HL-60 (cell line): Measurements from ENCODE around the gene PROM1.

Experiments used
- GABPA ChIP-seq: IDR thresholded peaks from 2 replicates; pipeline ENCODE4 v1.6.1; 2012; ENCODE audit warnings: low read depth
- TF ChIP-seq, protein P1 (sequence below): IDR thresholded peaks from 2 replicates; pipeline ENCODE4 v1.6.1; 2012; ENCODE audit warnings: low read depth; ENCODE audit not compliant: insufficient replicate concordance
- TF ChIP-seq, protein P2 (sequence below): IDR thresholded peaks from one replicate; pipeline ENCODE4 v1.5.1; 2011; ENCODE audit warnings: low read length, control low read depth, inconsistent platforms; ENCODE audit not compliant: insufficient read depth

DNA sequence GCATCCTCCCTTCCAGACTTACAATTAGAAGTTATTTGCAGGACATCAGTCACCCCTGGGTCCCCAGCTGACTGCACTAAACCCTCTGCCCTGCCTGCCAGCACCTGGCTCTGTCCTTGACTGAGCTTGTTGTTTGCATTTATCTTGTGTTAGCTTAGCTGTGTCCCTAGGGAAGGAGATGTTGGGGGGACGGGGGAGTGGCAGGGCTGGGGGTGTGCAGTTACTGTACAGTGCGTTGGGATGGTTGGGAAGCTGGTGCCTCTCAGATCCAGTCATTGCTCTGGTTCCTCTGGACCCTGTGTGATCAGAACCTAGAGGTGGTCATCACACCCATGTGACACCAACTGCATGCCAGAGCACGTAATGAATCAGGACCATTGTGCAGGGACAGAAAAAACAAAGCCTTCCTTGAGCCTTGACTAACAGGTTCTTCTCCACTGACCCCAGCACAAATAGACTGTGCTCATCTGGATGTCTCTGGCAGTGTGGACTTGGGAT is 32.7 kb upstream of the PROM1 start:
- TF ChIP-seq, protein P1, sequence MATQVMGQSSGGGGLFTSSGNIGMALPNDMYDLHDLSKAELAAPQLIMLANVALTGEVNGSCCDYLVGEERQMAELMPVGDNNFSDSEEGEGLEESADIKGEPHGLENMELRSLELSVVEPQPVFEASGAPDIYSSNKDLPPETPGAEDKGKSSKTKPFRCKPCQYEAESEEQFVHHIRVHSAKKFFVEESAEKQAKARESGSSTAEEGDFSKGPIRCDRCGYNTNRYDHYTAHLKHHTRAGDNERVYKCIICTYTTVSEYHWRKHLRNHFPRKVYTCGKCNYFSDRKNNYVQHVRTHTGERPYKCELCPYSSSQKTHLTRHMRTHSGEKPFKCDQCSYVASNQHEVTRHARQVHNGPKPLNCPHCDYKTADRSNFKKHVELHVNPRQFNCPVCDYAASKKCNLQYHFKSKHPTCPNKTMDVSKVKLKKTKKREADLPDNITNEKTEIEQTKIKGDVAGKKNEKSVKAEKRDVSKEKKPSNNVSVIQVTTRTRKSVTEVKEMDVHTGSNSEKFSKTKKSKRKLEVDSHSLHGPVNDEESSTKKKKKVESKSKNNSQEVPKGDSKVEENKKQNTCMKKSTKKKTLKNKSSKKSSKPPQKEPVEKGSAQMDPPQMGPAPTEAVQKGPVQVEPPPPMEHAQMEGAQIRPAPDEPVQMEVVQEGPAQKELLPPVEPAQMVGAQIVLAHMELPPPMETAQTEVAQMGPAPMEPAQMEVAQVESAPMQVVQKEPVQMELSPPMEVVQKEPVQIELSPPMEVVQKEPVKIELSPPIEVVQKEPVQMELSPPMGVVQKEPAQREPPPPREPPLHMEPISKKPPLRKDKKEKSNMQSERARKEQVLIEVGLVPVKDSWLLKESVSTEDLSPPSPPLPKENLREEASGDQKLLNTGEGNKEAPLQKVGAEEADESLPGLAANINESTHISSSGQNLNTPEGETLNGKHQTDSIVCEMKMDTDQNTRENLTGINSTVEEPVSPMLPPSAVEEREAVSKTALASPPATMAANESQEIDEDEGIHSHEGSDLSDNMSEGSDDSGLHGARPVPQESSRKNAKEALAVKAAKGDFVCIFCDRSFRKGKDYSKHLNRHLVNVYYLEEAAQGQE, result no peak
- TF ChIP-seq, protein P2, sequence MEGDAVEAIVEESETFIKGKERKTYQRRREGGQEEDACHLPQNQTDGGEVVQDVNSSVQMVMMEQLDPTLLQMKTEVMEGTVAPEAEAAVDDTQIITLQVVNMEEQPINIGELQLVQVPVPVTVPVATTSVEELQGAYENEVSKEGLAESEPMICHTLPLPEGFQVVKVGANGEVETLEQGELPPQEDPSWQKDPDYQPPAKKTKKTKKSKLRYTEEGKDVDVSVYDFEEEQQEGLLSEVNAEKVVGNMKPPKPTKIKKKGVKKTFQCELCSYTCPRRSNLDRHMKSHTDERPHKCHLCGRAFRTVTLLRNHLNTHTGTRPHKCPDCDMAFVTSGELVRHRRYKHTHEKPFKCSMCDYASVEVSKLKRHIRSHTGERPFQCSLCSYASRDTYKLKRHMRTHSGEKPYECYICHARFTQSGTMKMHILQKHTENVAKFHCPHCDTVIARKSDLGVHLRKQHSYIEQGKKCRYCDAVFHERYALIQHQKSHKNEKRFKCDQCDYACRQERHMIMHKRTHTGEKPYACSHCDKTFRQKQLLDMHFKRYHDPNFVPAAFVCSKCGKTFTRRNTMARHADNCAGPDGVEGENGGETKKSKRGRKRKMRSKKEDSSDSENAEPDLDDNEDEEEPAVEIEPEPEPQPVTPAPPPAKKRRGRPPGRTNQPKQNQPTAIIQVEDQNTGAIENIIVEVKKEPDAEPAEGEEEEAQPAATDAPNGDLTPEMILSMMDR, result no peak
- TF ChIP-seq GABPA, result no peak
